WERI-Rb-1 (cell line): Measurements from ENCODE around the gene SLC24A4.

Experiments used
- DNase-seq: peaks from one replicate; pipeline ENCODE4 v3.0.0-alpha.2; 2020
- H3K27ac ChIP-seq: fragments of 250-450 bp; sonication (Bioruptor Pico); 2 replicates; pipeline ENCODE4 v1.5.1; 2020; ENCODE audit warnings: mild to moderate bottlenecking, moderate library complexity
- H3K27me3 ChIP-seq: fragments of 250-450 bp; sonication (Bioruptor Pico); 2 replicates; pipeline ENCODE4 v1.5.1; 2021; ENCODE audit warnings: mild to moderate bottlenecking, low read depth, moderate library complexity; ENCODE audit not compliant: insufficient read depth, severe bottlenecking
- H3K36me3 ChIP-seq: fragments of 250-450 bp; sonication (Bioruptor Pico); 2 replicates; pipeline ENCODE4 v1.5.1; 2020; ENCODE audit warnings: mild to moderate bottlenecking, moderate library complexity
- H3K4me3 ChIP-seq: 2 replicates; pipeline ENCODE4 v1.5.1; 2011; ENCODE audit warnings: low read depth, mild to moderate bottlenecking, control low read depth, low read length
- H3K9me3 ChIP-seq: fragments of 250-450 bp; sonication (Bioruptor Pico); 2 replicates; pipeline ENCODE4 v1.5.1; 2021; ENCODE audit warnings: mild to moderate bottlenecking, moderate library complexity; ENCODE audit not compliant: severe bottlenecking
- CTCF ChIP-seq: IDR thresholded peaks from 2 replicates; pipeline ENCODE4 v1.5.1; 2011; ENCODE audit warnings: low read depth, mild to moderate bottlenecking, control low read depth, inconsistent platforms, low read length

SLC24A4 gene

GRCh38 chr14:92515546-92516343 lies 192.8 kb downstream of the SLC24A4 start:
- H3K27ac ChIP-seq: no peak overlapping the region
- H3K4me3 ChIP-seq: no peak overlapping the region
- no peaks in the 10 kb centered on the region for H3K27me3 ChIP-seq

GRCh38 chr14:92516344-92516965 lies 193.5 kb downstream of the SLC24A4 start:
- H3K27ac ChIP-seq: no peak overlapping the region
- TF ChIP-seq CTCF: no peak

More at GRCh38 chr14:92515546-92516343, 192.8 kb downstream of the SLC24A4 start:
- TF ChIP-seq CTCF: no peak
- no peak for DNase-seq
- Histone ChIP-seq H3K36me3 (no peaks in the 10 kb centered on the region), H3K9me3 (no peaks in the 10 kb centered on the region)

GRCh38 chr14:92516966-92517506 lies 194.1 kb downstream of the SLC24A4 start:
- Histone ChIP-seq H3K27me3 (no peaks in the 10 kb centered on the region), H3K4me3 (no peak overlapping the region), H3K9me3 (no peaks in the 10 kb centered on the region), H3K27ac (no peak overlapping the region), H3K36me3 (no peaks in the 10 kb centered on the region)
- no peak for DNase-seq
- TF ChIP-seq CTCF: no peak

More at GRCh38 chr14:92516344-92516965, 193.5 kb downstream of the SLC24A4 start:
- no peak for DNase-seq
- H3K27me3 ChIP-seq: no peaks in the 10 kb centered on the region
- H3K36me3 ChIP-seq: no peaks in the 10 kb centered on the region
- H3K4me3 ChIP-seq: no peak overlapping the region
- H3K9me3 ChIP-seq: no peaks in the 10 kb centered on the region

DNA sequence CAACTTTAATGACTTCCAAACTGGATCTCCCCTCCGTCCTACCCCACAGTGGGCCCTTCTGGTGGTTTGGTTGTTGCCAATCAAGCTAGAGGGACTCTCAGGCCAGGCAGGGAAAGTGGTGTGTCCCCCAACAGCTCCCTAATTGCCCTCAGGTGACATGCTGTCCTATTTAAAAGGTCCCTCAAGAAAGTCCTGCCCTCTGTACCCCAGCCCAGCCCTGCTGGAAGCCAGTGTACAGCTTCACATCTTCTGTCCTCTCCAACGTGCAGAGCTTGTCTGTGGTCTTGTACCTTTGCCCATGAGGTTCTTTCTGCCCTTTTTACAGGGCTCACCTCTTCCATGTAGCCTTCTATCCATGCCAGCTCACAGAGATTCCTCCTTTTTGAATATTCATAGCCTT lies 194.8 kb downstream of the SLC24A4 start:
- Histone ChIP-seq H3K27ac (no peak overlapping the region), H3K27me3 (no peaks in the 10 kb centered on the region), H3K9me3 (no peaks in the 10 kb centered on the region), H3K4me3 (no peak overlapping the region), H3K36me3 (no peaks in the 10 kb centered on the region)
- TF ChIP-seq CTCF: no peak
- DNase-seq: no peak

GRCh38 chr14:92519246-92520101 lies 196.5 kb downstream of the SLC24A4 start:
- Histone ChIP-seq H3K9me3 (no peaks in the 10 kb centered on the region), H3K27me3 (no peaks in the 10 kb centered on the region), H3K27ac (no peak overlapping the region), H3K36me3 (no peaks in the 10 kb centered on the region), H3K4me3 (no peak overlapping the region)
- no peak for TF ChIP-seq CTCF
- DNase-seq: no peak
